ENCODE data around the gene PTK6.

The PTK6 gene

DNA sequence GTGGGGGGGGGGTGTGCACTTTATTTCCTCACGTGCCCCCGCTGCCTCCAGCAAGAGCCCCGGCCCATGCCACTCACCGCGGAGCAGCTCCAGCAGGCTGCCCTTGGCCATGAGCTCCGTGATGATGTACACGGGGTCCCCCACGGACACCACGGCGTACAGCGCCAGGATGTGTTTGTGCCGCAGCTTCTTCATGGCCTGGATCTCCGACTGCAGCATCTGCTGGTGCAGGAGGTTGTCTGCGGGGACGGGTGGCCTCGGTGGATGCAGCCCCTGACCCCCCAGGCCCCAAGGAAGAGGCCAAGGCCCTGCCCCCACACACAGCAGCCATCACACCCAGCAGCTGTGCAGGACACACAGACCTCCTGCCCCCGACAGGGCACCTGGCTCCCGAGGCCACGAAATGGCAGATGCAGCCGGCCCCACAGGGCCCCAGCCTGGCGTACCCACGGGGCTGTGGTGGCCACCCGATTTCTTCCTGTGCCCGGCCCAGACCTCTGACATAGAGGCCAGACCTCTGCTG, 4.7 kb downstream of the PTK6 start:
- no peak overlapping the region for H3K9ac ChIP-seq (ENCODE audit: low read length in 2 of 2)
- H3K4me3 ChIP-seq (ENCODE audit: low read length in 2 of 2): no peak overlapping the region
- no peaks in the 10 kb centered on the region for H3K9me3 ChIP-seq (ENCODE audit: control insufficient read depth in 2 of 2, low read length in 2 of 2)
- peaks cover 24 to 34% of the 10 kb centered on the region in 2 donors for H3K27me3 ChIP-seq (ENCODE audit: control insufficient read depth in 1 of 2, insufficient read depth in 2 of 2, low read length in 2 of 2)
- peaks cover 2% of the 10 kb centered on the region for H3K4me1 ChIP-seq (ENCODE audit: control insufficient read depth, insufficient read depth, low read length)
- no peak overlapping the region for H3K27ac ChIP-seq (ENCODE audit: low read length)
- no peaks in the 10 kb centered on the region for H3K36me3 ChIP-seq (ENCODE audit: control insufficient read depth in 2 of 2, insufficient read depth in 2 of 2, low read length in 2 of 2)

DNA sequence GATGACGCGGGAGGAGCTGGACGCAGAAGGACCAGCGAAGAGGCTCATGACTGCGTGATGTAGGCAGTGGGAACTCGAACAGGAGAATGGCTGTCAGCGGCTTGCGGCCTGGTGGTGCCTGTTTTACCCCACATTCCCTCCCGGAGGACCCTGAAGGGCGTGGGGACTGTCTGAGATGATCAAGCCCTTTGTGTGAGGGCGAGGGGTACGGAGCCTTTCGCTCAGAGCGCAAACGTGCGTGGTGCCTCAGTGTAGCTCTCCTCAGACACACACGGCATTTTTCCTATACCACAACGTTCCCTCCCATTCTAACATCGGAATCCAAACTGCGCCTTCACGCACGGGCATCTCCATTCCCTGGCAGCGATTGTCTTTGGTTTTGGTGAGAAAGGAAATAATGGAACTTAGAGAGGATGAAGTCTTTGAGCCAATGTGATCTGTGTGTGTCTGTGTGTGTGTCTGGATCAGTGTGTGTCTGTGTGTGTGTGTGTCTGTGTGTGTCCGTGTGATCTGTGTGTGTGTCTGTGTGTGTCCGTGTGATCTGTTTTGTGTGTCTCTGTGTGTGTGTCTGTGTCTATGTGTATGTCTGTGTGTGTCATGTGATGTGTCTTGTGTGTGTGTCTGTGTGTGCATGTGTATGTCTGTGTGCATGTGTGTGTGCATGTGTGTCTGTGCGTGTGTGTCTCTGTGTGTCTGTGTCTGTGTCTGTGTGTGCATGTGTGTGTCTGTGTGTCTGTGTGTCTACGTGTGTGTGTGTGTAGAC, 5.3 kb downstream of the PTK6 start:
- Histone ChIP-seq H3K36me3 (ENCODE audit: control insufficient read depth in 2 of 2, insufficient read depth in 2 of 2, low read length in 2 of 2) (no peaks in the 10 kb centered on the region), H3K27me3 (ENCODE audit: control insufficient read depth in 1 of 2, insufficient read depth in 2 of 2, low read length in 2 of 2) (peaks cover 24 to 29% of the 10 kb centered on the region in 2 donors), H3K4me1 (ENCODE audit: control insufficient read depth, insufficient read depth, low read length) (no peaks in the 10 kb centered on the region), H3K4me3 (ENCODE audit: low read length in 2 of 2) (no peak overlapping the region), H3K27ac (ENCODE audit: low read length) (no peak overlapping the region), H3K9me3 (ENCODE audit: control insufficient read depth in 2 of 2, low read length in 2 of 2) (no peaks in the 10 kb centered on the region), H3K9ac (ENCODE audit: low read length in 2 of 2) (no peak overlapping the region)

DNA sequence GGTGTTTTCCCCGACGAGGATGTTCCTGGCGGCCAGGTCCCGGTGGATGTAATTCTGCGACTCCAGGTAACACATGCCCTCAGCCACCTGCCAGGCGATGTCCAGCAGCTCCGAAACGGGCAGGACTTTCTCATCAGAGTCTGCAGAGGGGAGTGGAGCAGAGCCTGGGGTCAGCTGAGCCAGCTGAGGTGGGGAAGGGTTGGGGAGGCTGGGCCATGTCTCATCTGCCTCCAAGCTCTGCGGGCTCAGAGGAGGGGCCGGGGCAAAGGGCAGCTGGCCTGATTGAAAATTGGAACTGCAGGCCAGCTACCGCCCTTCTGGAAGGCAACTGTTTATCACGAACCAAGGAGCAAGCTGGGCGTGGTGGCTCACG, 6.4 kb downstream of the PTK6 start:
- no peaks in the 10 kb centered on the region for H3K9me3 ChIP-seq (ENCODE audit: control insufficient read depth in 2 of 2, low read length in 2 of 2)
- no peak overlapping the region for H3K4me3 ChIP-seq (ENCODE audit: low read length in 2 of 2)
- no peaks in the 10 kb centered on the region for H3K4me1 ChIP-seq (ENCODE audit: control insufficient read depth, insufficient read depth, low read length)
- H3K27me3 ChIP-seq (ENCODE audit: control insufficient read depth in 1 of 2, insufficient read depth in 2 of 2, low read length in 2 of 2): peaks cover 19 to 21% of the 10 kb centered on the region in 2 donors
- no peaks in the 10 kb centered on the region for H3K36me3 ChIP-seq (ENCODE audit: control insufficient read depth in 2 of 2, insufficient read depth in 2 of 2, low read length in 2 of 2)
- no peak overlapping the region for H3K27ac ChIP-seq (ENCODE audit: low read length)
- H3K9ac ChIP-seq (ENCODE audit: low read length in 2 of 2): no peak overlapping the region

DNA sequence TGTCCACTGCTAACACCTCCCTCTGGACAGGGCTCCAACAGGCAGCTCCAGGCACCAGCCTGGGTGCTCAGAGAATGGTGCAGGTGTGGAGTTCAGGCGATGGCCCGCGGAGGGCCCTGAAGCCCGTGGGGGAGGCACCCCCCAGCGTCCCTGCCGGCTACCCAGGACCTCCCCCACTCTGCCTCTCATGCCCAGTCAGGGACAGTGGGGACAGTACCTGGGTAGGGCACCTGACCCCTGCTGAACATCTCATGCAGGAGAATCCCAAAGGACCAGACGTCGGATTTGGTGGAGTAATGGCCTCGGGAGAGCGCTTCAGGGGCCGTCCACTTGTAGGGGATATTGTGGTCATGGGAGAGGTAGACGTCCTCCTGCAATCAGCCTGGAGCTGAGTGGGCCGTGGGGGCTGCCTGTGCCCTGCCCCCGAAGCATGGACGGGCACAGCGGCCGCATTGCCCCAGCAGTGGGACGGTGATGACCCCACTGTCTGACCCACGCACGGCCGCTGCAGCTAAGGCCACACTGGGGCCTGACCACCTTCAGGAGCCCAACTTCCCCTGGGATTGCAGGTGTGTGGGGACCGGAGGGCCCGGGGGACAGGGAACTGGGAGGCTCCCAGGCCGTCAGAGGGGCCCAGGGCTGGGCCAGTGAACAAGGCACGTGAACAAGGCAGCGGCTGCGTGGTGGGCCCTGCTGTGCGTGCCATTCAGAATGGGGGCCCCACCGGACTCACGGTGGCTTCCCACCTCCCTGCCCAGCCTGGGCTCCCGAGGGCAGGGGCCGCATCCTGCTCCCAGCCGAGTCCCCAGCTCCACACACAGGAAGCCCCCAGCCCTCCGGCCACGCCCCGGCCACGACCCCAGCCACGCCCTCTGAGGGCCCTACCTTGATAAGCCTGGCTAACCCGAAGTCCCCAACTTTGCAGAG, 7.1 kb downstream of the PTK6 start:
- peaks cover 16 to 18% of the 10 kb centered on the region in 2 donors for H3K27me3 ChIP-seq (ENCODE audit: control insufficient read depth in 1 of 2, insufficient read depth in 2 of 2, low read length in 2 of 2)
- H3K9me3 ChIP-seq (ENCODE audit: control insufficient read depth in 2 of 2, low read length in 2 of 2): no peaks in the 10 kb centered on the region
- H3K4me1 ChIP-seq (ENCODE audit: control insufficient read depth, insufficient read depth, low read length): no peaks in the 10 kb centered on the region
- H3K4me3 ChIP-seq (ENCODE audit: low read length in 2 of 2): no peak overlapping the region
- H3K27ac ChIP-seq (ENCODE audit: low read length): no peak overlapping the region
- no peaks in the 10 kb centered on the region for H3K36me3 ChIP-seq (ENCODE audit: control insufficient read depth in 2 of 2, insufficient read depth in 2 of 2, low read length in 2 of 2)
- H3K9ac ChIP-seq (ENCODE audit: low read length in 2 of 2): no peak overlapping the region

DNA sequence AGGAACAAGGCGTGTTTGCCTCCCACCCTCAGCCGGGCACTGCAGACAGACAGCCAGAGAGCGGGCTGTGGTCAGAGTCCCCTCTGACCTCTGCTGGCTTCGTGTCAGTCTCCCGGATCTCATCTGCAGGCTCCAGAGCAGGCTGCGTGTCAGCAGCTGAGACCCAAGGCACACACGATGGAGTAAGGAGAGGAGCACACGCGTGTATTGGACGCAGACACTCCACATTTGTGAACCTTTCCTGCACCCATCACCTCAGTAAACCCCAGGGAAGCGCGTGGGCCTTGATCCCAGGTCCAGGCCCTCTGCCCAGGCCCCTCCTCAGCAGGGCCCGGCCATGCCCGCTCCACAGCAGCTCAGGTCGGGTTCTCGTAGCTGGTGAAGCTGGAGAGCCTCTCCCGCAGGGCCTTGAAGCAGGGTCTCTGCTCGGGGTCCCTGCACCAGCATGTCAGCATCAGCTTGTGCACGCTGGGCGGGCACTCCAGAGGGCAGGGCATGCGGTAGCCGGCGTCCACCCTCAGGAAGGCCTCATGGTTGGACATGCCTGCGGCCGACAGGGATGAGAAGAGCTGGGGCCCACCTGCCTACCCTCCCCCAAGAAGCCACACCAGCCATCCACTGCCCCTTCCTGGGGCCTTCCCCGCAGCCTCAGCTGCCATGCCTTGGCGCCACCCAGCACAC, 7.9 kb downstream of the PTK6 start:
- no peak overlapping the region for H3K9ac ChIP-seq (ENCODE audit: low read length in 2 of 2)
- H3K4me1 ChIP-seq (ENCODE audit: control insufficient read depth, insufficient read depth, low read length): no peaks in the 10 kb centered on the region
- H3K4me3 ChIP-seq (ENCODE audit: low read length in 2 of 2): no peak overlapping the region
- H3K27ac ChIP-seq (ENCODE audit: low read length): no peak overlapping the region
- H3K27me3 ChIP-seq (ENCODE audit: control insufficient read depth in 1 of 2, insufficient read depth in 2 of 2, low read length in 2 of 2): peaks cover 9 to 10% of the 10 kb centered on the region in 2 donors
- H3K9me3 ChIP-seq (ENCODE audit: control insufficient read depth in 2 of 2, low read length in 2 of 2): no peaks in the 10 kb centered on the region
- H3K36me3 ChIP-seq (ENCODE audit: control insufficient read depth in 2 of 2, insufficient read depth in 2 of 2, low read length in 2 of 2): no peaks in the 10 kb centered on the region

DNA sequence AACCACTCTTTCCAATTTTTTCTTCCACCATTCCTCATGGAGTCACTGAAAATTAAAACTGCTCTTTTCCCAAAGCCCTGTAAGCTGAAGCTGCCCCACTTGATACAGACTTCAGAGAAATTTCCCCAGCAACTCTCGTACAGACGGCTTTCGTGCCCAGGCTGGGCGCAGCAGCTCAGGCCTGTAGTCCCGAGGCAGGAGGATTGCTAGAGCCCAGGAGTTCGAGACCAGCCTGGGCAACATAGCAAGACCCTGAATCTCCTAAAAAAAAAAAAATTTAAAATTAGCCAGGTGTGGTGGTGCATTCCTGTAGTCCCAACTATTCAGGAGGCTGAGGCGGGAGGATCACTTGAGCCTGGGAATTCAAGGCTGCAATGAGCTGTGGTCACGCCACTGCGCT, 10.0 kb downstream of the PTK6 start:
- H3K9ac ChIP-seq (ENCODE audit: low read length in 2 of 2): no peak overlapping the region
- H3K27ac ChIP-seq (ENCODE audit: low read length): no peak overlapping the region
- no peak overlapping the region for H3K4me3 ChIP-seq (ENCODE audit: low read length in 2 of 2)
- no peaks in the 10 kb centered on the region for H3K9me3 ChIP-seq (ENCODE audit: control insufficient read depth in 2 of 2, low read length in 2 of 2)
- H3K4me1 ChIP-seq (ENCODE audit: control insufficient read depth, insufficient read depth, low read length): peaks cover 5% of the 10 kb centered on the region
- H3K27me3 ChIP-seq (ENCODE audit: control insufficient read depth in 1 of 2, insufficient read depth in 2 of 2, low read length in 2 of 2): no peaks in the 10 kb centered on the region
- H3K36me3 ChIP-seq (ENCODE audit: control insufficient read depth in 2 of 2, insufficient read depth in 2 of 2, low read length in 2 of 2): no peaks in the 10 kb centered on the region

DNA sequence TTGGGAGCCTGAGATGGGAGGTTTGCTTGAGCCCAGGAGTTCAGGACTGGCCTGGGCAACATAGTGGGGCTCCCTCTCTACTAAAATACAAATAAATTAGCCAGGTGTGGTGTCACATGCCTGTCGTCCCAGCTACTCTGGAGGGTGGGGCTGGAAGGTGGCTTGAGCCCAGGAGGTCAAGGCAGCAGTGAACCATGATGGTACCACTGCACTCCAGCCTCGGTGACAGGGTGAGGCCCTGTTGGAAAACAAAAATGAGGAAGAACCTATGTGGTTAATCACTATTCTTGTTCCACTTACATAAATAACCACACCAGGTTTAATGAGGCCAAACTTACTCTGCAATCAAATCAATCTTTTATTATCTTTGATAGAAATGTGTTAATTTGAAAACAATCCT, 11.2 kb downstream of the PTK6 start:
- no peaks in the 10 kb centered on the region for H3K36me3 ChIP-seq (ENCODE audit: control insufficient read depth in 2 of 2, insufficient read depth in 2 of 2, low read length in 2 of 2)
- H3K27me3 ChIP-seq (ENCODE audit: control insufficient read depth in 1 of 2, insufficient read depth in 2 of 2, low read length in 2 of 2): no peaks in the 10 kb centered on the region
- no peak overlapping the region for H3K27ac ChIP-seq (ENCODE audit: low read length)
- no peaks in the 10 kb centered on the region for H3K9me3 ChIP-seq (ENCODE audit: control insufficient read depth in 2 of 2, low read length in 2 of 2)
- H3K4me3 ChIP-seq (ENCODE audit: low read length in 2 of 2): no peak overlapping the region
- no peak overlapping the region for H3K9ac ChIP-seq (ENCODE audit: low read length in 2 of 2)
- H3K4me1 ChIP-seq (ENCODE audit: control insufficient read depth, insufficient read depth, low read length): peaks cover 15% of the 10 kb centered on the region

DNA sequence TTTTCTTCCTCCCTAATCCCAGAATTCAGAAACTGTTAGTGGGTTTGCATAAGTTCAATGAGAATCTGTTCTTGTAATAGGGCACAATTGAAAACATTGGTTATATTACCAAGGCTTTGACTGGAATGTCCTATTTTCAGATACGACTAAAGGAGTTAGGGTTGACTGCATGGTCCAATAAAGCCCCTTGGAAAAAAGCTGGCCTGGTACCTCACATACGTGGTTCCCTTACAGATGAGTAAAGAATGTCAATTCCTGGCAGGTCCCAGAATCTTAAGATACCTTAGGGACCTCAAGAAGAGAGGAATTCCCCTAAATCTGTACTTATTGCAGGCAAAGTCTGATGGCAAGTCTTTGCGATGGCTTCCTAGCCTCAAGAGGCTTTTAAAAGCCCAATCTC, 12.0 kb downstream of the PTK6 start:
- H3K27me3 ChIP-seq (ENCODE audit: control insufficient read depth in 1 of 2, insufficient read depth in 2 of 2, low read length in 2 of 2): no peaks in the 10 kb centered on the region
- no peak overlapping the region for H3K27ac ChIP-seq (ENCODE audit: low read length)
- no peaks in the 10 kb centered on the region for H3K9me3 ChIP-seq (ENCODE audit: control insufficient read depth in 2 of 2, low read length in 2 of 2)
- no peak overlapping the region for H3K9ac ChIP-seq (ENCODE audit: low read length in 2 of 2)
- no peak overlapping the region for H3K4me3 ChIP-seq (ENCODE audit: low read length in 2 of 2)
- H3K36me3 ChIP-seq (ENCODE audit: control insufficient read depth in 2 of 2, insufficient read depth in 2 of 2, low read length in 2 of 2): no peaks in the 10 kb centered on the region
- H3K4me1 ChIP-seq (ENCODE audit: control insufficient read depth, insufficient read depth, low read length): peaks cover 15% of the 10 kb centered on the region

DNA sequence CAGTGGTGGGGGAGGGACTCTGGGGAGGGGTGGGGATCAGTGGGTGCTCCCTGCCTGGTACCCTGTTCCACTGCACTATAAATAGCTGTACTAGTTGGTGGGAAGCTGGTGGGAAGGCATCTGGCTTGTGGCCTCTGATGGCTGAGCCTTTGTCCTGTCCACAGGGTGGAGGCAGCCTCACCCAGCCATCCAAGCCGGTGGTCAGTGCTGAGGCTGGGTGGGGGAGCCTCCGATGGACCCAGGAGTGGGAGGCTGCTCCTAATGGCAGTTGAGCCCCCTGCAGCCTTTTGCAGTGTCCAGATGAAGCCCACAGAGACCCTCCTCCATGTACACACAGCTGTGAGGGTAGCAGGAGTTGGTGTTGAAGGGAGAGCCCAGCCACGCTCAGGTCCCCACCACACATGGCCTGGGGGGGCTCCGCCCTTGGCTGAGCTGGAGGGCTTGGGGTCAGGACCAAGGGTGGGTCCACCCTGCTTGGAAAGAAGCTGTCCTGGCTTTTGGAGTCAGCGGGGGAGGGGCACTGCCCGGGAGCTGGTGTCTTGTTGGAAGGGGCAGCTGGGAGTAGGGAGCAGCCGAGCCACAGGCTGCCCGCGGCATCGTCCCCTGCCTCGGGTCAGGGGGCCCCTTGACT, 14.1 kb downstream of the PTK6 start:
- Histone ChIP-seq H3K27me3 (ENCODE audit: control insufficient read depth in 1 of 2, insufficient read depth in 2 of 2, low read length in 2 of 2) (no peaks in the 10 kb centered on the region), H3K27ac (ENCODE audit: low read length) (no peak overlapping the region), H3K4me1 (ENCODE audit: control insufficient read depth, insufficient read depth, low read length) (peaks cover 21% of the 10 kb centered on the region), H3K36me3 (ENCODE audit: control insufficient read depth in 2 of 2, insufficient read depth in 2 of 2, low read length in 2 of 2) (no peaks in the 10 kb centered on the region), H3K4me3 (ENCODE audit: low read length in 2 of 2) (no peak overlapping the region), H3K9me3 (ENCODE audit: control insufficient read depth in 2 of 2, low read length in 2 of 2) (no peaks in the 10 kb centered on the region), H3K9ac (ENCODE audit: low read length in 2 of 2) (no peak overlapping the region)
